Colon (tissue), 2 donors: ENCODE data around the gene PRPH.

Experiments
- FAIRE-seq: peaks from 2 replicates; lab custom pipeline; 2012; peaks lifted over from hg19 to GRCh38; lab: Jason Lieb, UNC
- donor health status: control.
- donor health status: control.

PRPH gene

DNA sequence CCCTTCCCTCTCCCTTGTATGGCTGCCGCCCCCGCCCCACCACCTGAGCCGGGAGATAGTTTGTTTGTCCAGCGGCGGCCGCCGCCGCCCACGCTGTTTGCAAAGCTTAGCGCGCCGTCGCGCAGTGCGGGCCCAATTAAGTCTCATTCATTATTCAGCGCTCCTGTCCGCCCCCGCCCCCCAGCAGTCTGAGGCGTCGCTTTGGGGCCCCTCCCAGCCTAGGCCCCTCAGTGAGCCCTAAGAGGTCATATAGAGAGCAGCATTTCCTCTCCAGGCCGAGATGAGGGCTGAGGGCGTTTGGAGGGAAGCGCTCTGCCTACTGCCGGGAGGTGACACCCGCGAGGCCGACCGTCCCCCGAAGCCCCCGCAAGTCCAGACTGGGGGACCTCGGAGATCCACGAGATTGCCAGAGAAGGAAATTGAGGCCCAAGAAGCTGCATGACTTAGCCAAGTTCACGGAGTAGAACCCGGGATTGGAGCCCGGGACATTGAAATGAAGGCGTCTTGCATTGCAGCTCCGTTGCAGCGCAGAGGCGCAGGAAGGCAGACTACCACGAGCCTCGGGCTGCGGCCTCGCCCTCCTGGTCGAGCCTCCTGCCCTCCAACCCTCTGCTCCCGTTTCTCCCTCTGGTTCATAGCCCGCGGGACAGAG is 51.8 kb downstream of the PRPH start, which contains the start of gene DNAJC22:
TSS of gene DNAJC22 (plus strand) at position 230 of the 652 bp plus-strand sequence. CDS start 1,985 bp downstream, outside the sequence.
- FAIRE-seq: no peak

DNA sequence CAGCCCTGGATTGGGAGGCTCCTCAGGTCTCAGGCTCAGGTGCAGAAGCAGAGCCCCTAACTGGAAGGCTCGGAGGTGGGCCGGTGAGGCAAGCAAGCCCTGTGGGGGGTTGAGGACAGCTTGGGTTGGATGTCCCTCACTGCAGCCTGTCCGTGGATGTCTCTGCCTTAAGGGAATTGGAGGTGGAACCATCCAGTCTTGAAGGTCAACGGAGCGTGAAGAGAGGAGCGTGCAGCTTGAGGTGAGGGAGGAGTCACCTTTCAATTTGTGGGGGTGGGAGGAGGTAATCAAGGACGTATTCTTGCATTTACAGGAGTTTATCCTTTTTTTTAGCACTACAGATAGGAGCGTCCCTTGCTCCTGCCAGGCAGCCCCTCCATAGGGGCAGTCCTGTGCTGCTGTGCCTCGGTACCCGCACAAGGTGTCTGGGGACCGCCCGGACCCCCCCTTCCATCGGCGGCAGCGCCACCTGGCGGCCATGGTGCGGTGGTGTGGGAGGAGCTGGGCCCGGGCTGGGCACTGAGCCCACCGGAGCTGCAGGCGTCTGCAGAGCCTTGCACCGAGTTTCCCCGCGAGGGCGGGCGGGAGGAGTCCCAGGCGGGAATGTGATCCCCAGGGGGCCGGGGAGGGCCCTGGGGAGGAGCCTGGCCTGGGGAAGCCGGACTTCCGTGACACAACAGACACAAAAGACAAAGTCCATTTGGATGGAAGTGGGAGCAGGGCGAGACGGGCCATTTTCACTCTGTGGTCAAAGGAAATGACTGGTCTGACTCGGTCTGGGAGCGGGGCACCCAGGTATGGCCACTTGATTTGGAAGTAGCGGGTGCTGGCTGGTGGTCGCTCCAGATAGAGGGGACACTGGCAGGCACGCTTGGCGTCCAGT is 52.6 kb downstream of the PRPH start:
- FAIRE-seq: no peak
